SK-N-SH (cell line): ENCODE results near the gene CALU.

Experiments used
- EP300 ChIP-seq, 2 experiments: IDR thresholded peaks; 2 replicates each; pipeline versions ENCODE4 v1.4.0 to v1.6.1; 2012; ENCODE audit warnings: borderline replicate concordance in 1 of 2, low read depth in 1 of 2, low read length in 1 of 2
- EZH2phosphoT487 ChIP-seq: fragments of 200-600 bp; sonication (generic); IDR thresholded peaks from 2 replicates; pipeline ENCODE4 v1.6.1; 2017; ENCODE audit warnings: low read depth, mixed run types, mild to moderate bottlenecking, antibody characterized with exemption, moderate library complexity, borderline replicate concordance
- MEF2A ChIP-seq: IDR thresholded peaks from 2 replicates; pipeline ENCODE4 v1.4.0; 2012; ENCODE audit warnings: low read depth, borderline replicate concordance
- POLR2AphosphoS5 ChIP-seq: IDR thresholded peaks from 2 replicates; pipeline ENCODE4 v1.6.1; 2012; ENCODE audit warnings: low read depth, low read length
- RAD21 ChIP-seq: IDR thresholded peaks from 2 replicates; pipeline ENCODE4 v1.6.1; 2012; ENCODE audit warnings: mild to moderate bottlenecking, low read length
- REST ChIP-seq: IDR thresholded peaks from 2 replicates; pipeline ENCODE4 v1.6.1; 2012; ENCODE audit warnings: mild to moderate bottlenecking, low read depth, low read length, moderate library complexity
- RXRA ChIP-seq: IDR thresholded peaks from 2 replicates; pipeline ENCODE4 v1.4.0; 2012; ENCODE audit warnings: low read depth, mild to moderate bottlenecking, borderline replicate concordance
- TAF1 ChIP-seq: IDR thresholded peaks from 2 replicates; pipeline ENCODE4 v1.6.1; 2012; ENCODE audit warnings: low read depth, mild to moderate bottlenecking, low read length, moderate library complexity, borderline replicate concordance
- TEAD4 ChIP-seq: IDR thresholded peaks from 2 replicates; pipeline ENCODE4 v1.4.0; 2012; ENCODE audit warnings: mild to moderate bottlenecking, borderline replicate concordance; ENCODE audit not compliant: insufficient read depth
- TF ChIP-seq, protein P1 (sequence below): IDR thresholded peaks from 2 replicates; pipeline ENCODE4 v1.4.0; 2012; ENCODE audit warnings: low read depth
- TF ChIP-seq, protein P2 (sequence below): fragments of 200-600 bp; sonication (generic); IDR thresholded peaks from 2 replicates; pipeline ENCODE4 v1.6.1; 2017; ENCODE audit warnings: antibody characterized with exemption, mild to moderate bottlenecking, moderate library complexity
- TF ChIP-seq, protein P3 (sequence below): IDR thresholded peaks from 2 replicates; pipeline ENCODE4 v1.4.0; 2012; ENCODE audit warnings: low read depth, borderline replicate concordance

- TF ChIP-seq, protein P1, sequence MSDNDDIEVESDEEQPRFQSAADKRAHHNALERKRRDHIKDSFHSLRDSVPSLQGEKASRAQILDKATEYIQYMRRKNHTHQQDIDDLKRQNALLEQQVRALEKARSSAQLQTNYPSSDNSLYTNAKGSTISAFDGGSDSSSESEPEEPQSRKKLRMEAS: no peak
- TF ChIP-seq EZH2phosphoT487: no peak
- no peak for TF ChIP-seq TAF1
- TF ChIP-seq RAD21: no peak
- no peak for TF ChIP-seq RXRA
- TF ChIP-seq MEF2A: no peak
- no peak for TF ChIP-seq TEAD4
- TF ChIP-seq REST: no peak
- TF ChIP-seq, protein P2, sequence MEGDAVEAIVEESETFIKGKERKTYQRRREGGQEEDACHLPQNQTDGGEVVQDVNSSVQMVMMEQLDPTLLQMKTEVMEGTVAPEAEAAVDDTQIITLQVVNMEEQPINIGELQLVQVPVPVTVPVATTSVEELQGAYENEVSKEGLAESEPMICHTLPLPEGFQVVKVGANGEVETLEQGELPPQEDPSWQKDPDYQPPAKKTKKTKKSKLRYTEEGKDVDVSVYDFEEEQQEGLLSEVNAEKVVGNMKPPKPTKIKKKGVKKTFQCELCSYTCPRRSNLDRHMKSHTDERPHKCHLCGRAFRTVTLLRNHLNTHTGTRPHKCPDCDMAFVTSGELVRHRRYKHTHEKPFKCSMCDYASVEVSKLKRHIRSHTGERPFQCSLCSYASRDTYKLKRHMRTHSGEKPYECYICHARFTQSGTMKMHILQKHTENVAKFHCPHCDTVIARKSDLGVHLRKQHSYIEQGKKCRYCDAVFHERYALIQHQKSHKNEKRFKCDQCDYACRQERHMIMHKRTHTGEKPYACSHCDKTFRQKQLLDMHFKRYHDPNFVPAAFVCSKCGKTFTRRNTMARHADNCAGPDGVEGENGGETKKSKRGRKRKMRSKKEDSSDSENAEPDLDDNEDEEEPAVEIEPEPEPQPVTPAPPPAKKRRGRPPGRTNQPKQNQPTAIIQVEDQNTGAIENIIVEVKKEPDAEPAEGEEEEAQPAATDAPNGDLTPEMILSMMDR: no peak
- no peak for TF ChIP-seq EP300 (IDR thresholded peaks at IDR 0.05; ENCODE audit: borderline replicate concordance in 1 of 2, low read depth in 1 of 2, low read length in 1 of 2)
- no peak for TF ChIP-seq POLR2AphosphoS5
- TF ChIP-seq, protein P3, sequence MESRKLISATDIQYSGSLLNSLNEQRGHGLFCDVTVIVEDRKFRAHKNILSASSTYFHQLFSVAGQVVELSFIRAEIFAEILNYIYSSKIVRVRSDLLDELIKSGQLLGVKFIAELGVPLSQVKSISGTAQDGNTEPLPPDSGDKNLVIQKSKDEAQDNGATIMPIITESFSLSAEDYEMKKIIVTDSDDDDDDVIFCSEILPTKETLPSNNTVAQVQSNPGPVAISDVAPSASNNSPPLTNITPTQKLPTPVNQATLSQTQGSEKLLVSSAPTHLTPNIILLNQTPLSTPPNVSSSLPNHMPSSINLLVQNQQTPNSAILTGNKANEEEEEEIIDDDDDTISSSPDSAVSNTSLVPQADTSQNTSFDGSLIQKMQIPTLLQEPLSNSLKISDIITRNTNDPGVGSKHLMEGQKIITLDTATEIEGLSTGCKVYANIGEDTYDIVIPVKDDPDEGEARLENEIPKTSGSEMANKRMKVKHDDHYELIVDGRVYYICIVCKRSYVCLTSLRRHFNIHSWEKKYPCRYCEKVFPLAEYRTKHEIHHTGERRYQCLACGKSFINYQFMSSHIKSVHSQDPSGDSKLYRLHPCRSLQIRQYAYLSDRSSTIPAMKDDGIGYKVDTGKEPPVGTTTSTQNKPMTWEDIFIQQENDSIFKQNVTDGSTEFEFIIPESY: no peak
These were observed 61.8 kb downstream of the CALU start for GRCh38 chr7:128801003-128801402.
